Adipocyte (in vitro differentiated cells): ENCODE data around the gene FAM20A.
A peak's percentile ranks its signal among the peaks of the same experiment; 100 is the strongest.

Experiments used
- DNase-seq: peaks from one replicate; pipeline ENCODE4 v3.0.0-alpha.2; 2015; ENCODE audit warnings: low read depth
- H3K27me3 ChIP-seq: replicated peaks from 2 replicates; pipeline ENCODE4 v1.7.0; 2013; ENCODE audit warnings: mild to moderate bottlenecking, low read length, moderate library complexity; ENCODE audit not compliant: control insufficient read depth, insufficient read depth
- H3K36me3 ChIP-seq: 2 replicates; pipeline ENCODE4 v1.7.0; 2013; ENCODE audit warnings: low read length, mild to moderate bottlenecking, moderate library complexity; ENCODE audit not compliant: control insufficient read depth, insufficient read depth, severe bottlenecking
- H3K4me1 ChIP-seq: 2 replicates; pipeline ENCODE4 v1.7.0; 2013; ENCODE audit warnings: mild to moderate bottlenecking, low read length, moderate library complexity; ENCODE audit not compliant: control insufficient read depth, insufficient read depth
- H3K4me3 ChIP-seq: 2 replicates; pipeline ENCODE4 v1.7.0; 2013; ENCODE audit warnings: mild to moderate bottlenecking, low read length, moderate library complexity
- H3K9ac ChIP-seq: 2 replicates; pipeline ENCODE4 v1.7.0; 2013; ENCODE audit warnings: mild to moderate bottlenecking, low read length, moderate library complexity
- H3K9me3 ChIP-seq: 2 replicates; pipeline ENCODE4 v1.7.0; 2013; ENCODE audit warnings: mild to moderate bottlenecking, low read length, moderate library complexity; ENCODE audit not compliant: control insufficient read depth

FAM20A gene

GRCh38 chr17:68514831-68515635 is 86.1 kb downstream of the FAM20A start:
- no peaks in the 10 kb centered on the region for H3K27me3 ChIP-seq
- peak overlapping the region; percentile 98 for H3K4me3 ChIP-seq
- peak; percentile 85 for DNase-seq
- peak overlapping the region; percentile 99 for H3K9ac ChIP-seq
- no peaks in the 10 kb centered on the region for H3K9me3 ChIP-seq
- peaks cover 48% of the 10 kb centered on the region for H3K36me3 ChIP-seq
- peaks cover 44% of the 10 kb centered on the region for H3K4me1 ChIP-seq

- Histone ChIP-seq H3K4me1 (peaks cover 50% of the 10 kb centered on the region), H3K4me3 (peak overlapping the region; percentile 98), H3K36me3 (peaks cover 38% of the 10 kb centered on the region), H3K27me3 (no peaks in the 10 kb centered on the region), H3K9me3 (no peaks in the 10 kb centered on the region), H3K9ac (peak overlapping the region; percentile 99)
- peak; percentile 27 for DNase-seq
Measured at GRCh38 chr17:68513932-68514331, 87.2 kb downstream of the FAM20A start.

GRCh38 chr17:68512960-68513474 is 88.2 kb downstream of the FAM20A start:
- no peaks in the 10 kb centered on the region for H3K9me3 ChIP-seq
- H3K4me3 ChIP-seq: peak overlapping the region; percentile 98
- peaks cover 30% of the 10 kb centered on the region for H3K36me3 ChIP-seq
- peak; percentile 72 for DNase-seq
- H3K27me3 ChIP-seq: no peaks in the 10 kb centered on the region
- H3K9ac ChIP-seq: peak overlapping the region; percentile 99
- peaks cover 59% of the 10 kb centered on the region for H3K4me1 ChIP-seq

- H3K27me3 ChIP-seq: no peaks in the 10 kb centered on the region
- peak within 1 kb of the TSS; percentile 98 for H3K4me3 ChIP-seq
- DNase-seq: peak; percentile 98
- peak within 1 kb of the TSS; percentile 99 for H3K9ac ChIP-seq
- H3K9me3 ChIP-seq: no peaks in the 10 kb centered on the region
- peaks cover 24% of the 10 kb centered on the region for H3K36me3 ChIP-seq
- H3K4me1 ChIP-seq: peaks cover 64% of the 10 kb centered on the region
Measured at GRCh38 chr17:68512247-68512959, 88.8 kb downstream of the FAM20A start, which contains the start of gene PRKAR1A. PRKAR1A (plus strand) TSS chr17:68512430; CDS start chr17:68515400, 2,970 bp downstream.

GRCh38 chr17:68511671-68512246 is 89.4 kb downstream of the FAM20A start:
- H3K4me1 ChIP-seq: peaks cover 62% of the 10 kb centered on the region
- H3K27me3 ChIP-seq: no peaks in the 10 kb centered on the region
- peak; percentile 86 for DNase-seq
- H3K4me3 ChIP-seq: peak overlapping the region; percentile 98
- peak overlapping the region; percentile 99 for H3K9ac ChIP-seq
- H3K9me3 ChIP-seq: no peaks in the 10 kb centered on the region
- peaks cover 17% of the 10 kb centered on the region for H3K36me3 ChIP-seq

- no peak for DNase-seq
- Histone ChIP-seq H3K4me1 (peaks cover 57% of the 10 kb centered on the region), H3K4me3 (peak overlapping the region; percentile 98), H3K9me3 (no peaks in the 10 kb centered on the region), H3K9ac (peak overlapping the region; percentile 99), H3K27me3 (no peaks in the 10 kb centered on the region), H3K36me3 (peaks cover 12% of the 10 kb centered on the region)
Measured at GRCh38 chr17:68511254-68511670, 89.9 kb downstream of the FAM20A start.

GRCh38 chr17:68509141-68510057 is 91.8 kb downstream of the FAM20A start:
- no peaks in the 10 kb centered on the region for H3K27me3 ChIP-seq
- H3K4me1 ChIP-seq: peaks cover 44% of the 10 kb centered on the region
- no peaks in the 10 kb centered on the region for H3K36me3 ChIP-seq
- DNase-seq: no peak
- no peak overlapping the region for H3K4me3 ChIP-seq
- H3K9me3 ChIP-seq: no peaks in the 10 kb centered on the region
- peak overlapping the region; percentile 13 for H3K9ac ChIP-seq

GRCh38 chr17:68507576-68507975 is 93.6 kb downstream of the FAM20A start:
- H3K4me3 ChIP-seq: no peak overlapping the region
- H3K27me3 ChIP-seq: no peaks in the 10 kb centered on the region
- DNase-seq: no peak
- H3K4me1 ChIP-seq: peaks cover 43% of the 10 kb centered on the region
- H3K9ac ChIP-seq: peak overlapping the region; percentile 43
- H3K9me3 ChIP-seq: no peaks in the 10 kb centered on the region
- H3K36me3 ChIP-seq: no peaks in the 10 kb centered on the region

GRCh38 chr17:68505951-68506350 is 95.2 kb downstream of the FAM20A start:
- Histone ChIP-seq H3K9me3 (no peaks in the 10 kb centered on the region), H3K4me3 (no peak overlapping the region), H3K9ac (no peak overlapping the region), H3K4me1 (peaks cover 38% of the 10 kb centered on the region), H3K27me3 (no peaks in the 10 kb centered on the region), H3K36me3 (no peaks in the 10 kb centered on the region)
- DNase-seq: no peak

GRCh38 chr17:68501074-68501473 is 100.1 kb downstream of the FAM20A start:
- no peak overlapping the region for H3K9ac ChIP-seq
- H3K9me3 ChIP-seq: no peaks in the 10 kb centered on the region
- H3K4me1 ChIP-seq: peaks cover 4% of the 10 kb centered on the region
- no peaks in the 10 kb centered on the region for H3K36me3 ChIP-seq
- no peak for DNase-seq
- H3K4me3 ChIP-seq: no peak overlapping the region
- H3K27me3 ChIP-seq: no peaks in the 10 kb centered on the region
